Esophagus mucosa (tissue), 1 donor: ENCODE measurements around the gene LRRC63. TPM values are rescaled to one million over a fixed set of nuclear protein-coding genes. Genes with fewer than 3 reads are reported as not detected.
A peak's percentile ranks its signal among the peaks of the same experiment; 100 is the strongest.
"Not testable (repeated sequence)": the region's sequence is repeated elsewhere in the genome, so short reads cannot be mapped to it uniquely, and the experiment has no call there.

Source experiments
- ATAC-seq: fragments of 200-7000 bp; cut with Tn5 transposase; one replicate; pipeline ENCODE4 v1.9.1; 2020
- total RNA-seq: library from RNA; stranded (reverse); gene quantifications from one replicate; pipeline ENCODE4 v1.2.4, GENCODE V29; 2023
- donor health status: DM: yes; HTN: yes; CAD: no.

The LRRC63 gene
- total RNA-seq, result not detected

- ATAC-seq, result peak; percentile 87
Measured at GRCh38 chr13:46211483-46212351, at the start of gene LRRC63. TSS of gene LRRC63 (plus strand) at chr13:46211928. CDS start at chr13:46213035, 1,107 bp downstream.

GRCh38 chr13:46162741-46163140, 49.0 kb upstream of the LRRC63 start:
- ATAC-seq, result not testable (repeated sequence)

GRCh38 chr13:46164661-46165060, 47.1 kb upstream of the LRRC63 start:
- no peak for ATAC-seq

GRCh38 chr13:46165485-46166223, 46.1 kb upstream of the LRRC63 start:
- no peak for ATAC-seq

GRCh38 chr13:46166224-46166584, 45.5 kb upstream of the LRRC63 start:
- no peak for ATAC-seq

- ATAC-seq, result no peak
Measured at GRCh38 chr13:46166947-46167610, 44.6 kb upstream of the LRRC63 start.

- peak; percentile 44 for ATAC-seq
Measured at GRCh38 chr13:46168341-46168740, 43.4 kb upstream of the LRRC63 start.

GRCh38 chr13:46168783-46169182, 42.9 kb upstream of the LRRC63 start:
- ATAC-seq, result no peak

GRCh38 chr13:46169758-46170157, 42.0 kb upstream of the LRRC63 start:
- ATAC-seq, result no peak

GRCh38 chr13:46170268-46170667, 41.5 kb upstream of the LRRC63 start:
- ATAC-seq, result no peak

GRCh38 chr13:46170687-46171086, 41.0 kb upstream of the LRRC63 start:
- ATAC-seq, result no peak

GRCh38 chr13:46171217-46171616, 40.5 kb upstream of the LRRC63 start:
- no peak for ATAC-seq

GRCh38 chr13:46171739-46172138, 40.0 kb upstream of the LRRC63 start:
- no peak for ATAC-seq

GRCh38 chr13:46172531-46172991, 39.2 kb upstream of the LRRC63 start:
- no peak for ATAC-seq

GRCh38 chr13:46173656-46174055, 38.1 kb upstream of the LRRC63 start:
- no peak for ATAC-seq

- peak; percentile 47 for ATAC-seq
Measured at GRCh38 chr13:46176756-46177155, 35.0 kb upstream of the LRRC63 start.

GRCh38 chr13:46178143-46178542, 33.6 kb upstream of the LRRC63 start:
- ATAC-seq, result no peak

- ATAC-seq, result no peak
Measured at GRCh38 chr13:46178821-46179220, 32.9 kb upstream of the LRRC63 start.

- no peak for ATAC-seq
Measured at GRCh38 chr13:46179491-46179908, 32.2 kb upstream of the LRRC63 start.

- ATAC-seq, result no peak
Measured at GRCh38 chr13:46179969-46180763, 31.6 kb upstream of the LRRC63 start.

GRCh38 chr13:46181377-46181839, 30.3 kb upstream of the LRRC63 start:
- ATAC-seq, result no peak

- peak; percentile 69 for ATAC-seq
Measured at GRCh38 chr13:46181840-46182490, 29.8 kb upstream of the LRRC63 start, which contains the start of gene LCP1. TSS of gene LCP1 (minus strand) at chr13:46182177. CDS start at chr13:46159662, 22,515 bp downstream.
